ENCODE data around the gene DAB2IP. TPM values are rescaled to one million over a fixed set of nuclear protein-coding genes. Genes with fewer than 3 reads are reported as not detected.
A peak's percentile ranks its signal among the peaks of the same experiment; 100 is the strongest.

Gene DAB2IP
- total and polyA plus RNA-seq, 4 donors: 2.3 to 13.1 (median 5.4) TPM

- no peak for TF ChIP-seq HNF4G (IDR thresholded peaks at IDR 0.05)
- TF ChIP-seq FOXA1 (IDR thresholded peaks at IDR 0.05): peak; percentile 26
- peak; percentile 17 to 32 for TF ChIP-seq HNF4A (conservative IDR thresholded peaks at IDR 0.05)
- no peak for TF ChIP-seq JUND (IDR thresholded peaks at IDR 0.05)
- TF ChIP-seq YY1 (IDR thresholded peaks at IDR 0.05): no peak
- TF ChIP-seq, protein P1, sequence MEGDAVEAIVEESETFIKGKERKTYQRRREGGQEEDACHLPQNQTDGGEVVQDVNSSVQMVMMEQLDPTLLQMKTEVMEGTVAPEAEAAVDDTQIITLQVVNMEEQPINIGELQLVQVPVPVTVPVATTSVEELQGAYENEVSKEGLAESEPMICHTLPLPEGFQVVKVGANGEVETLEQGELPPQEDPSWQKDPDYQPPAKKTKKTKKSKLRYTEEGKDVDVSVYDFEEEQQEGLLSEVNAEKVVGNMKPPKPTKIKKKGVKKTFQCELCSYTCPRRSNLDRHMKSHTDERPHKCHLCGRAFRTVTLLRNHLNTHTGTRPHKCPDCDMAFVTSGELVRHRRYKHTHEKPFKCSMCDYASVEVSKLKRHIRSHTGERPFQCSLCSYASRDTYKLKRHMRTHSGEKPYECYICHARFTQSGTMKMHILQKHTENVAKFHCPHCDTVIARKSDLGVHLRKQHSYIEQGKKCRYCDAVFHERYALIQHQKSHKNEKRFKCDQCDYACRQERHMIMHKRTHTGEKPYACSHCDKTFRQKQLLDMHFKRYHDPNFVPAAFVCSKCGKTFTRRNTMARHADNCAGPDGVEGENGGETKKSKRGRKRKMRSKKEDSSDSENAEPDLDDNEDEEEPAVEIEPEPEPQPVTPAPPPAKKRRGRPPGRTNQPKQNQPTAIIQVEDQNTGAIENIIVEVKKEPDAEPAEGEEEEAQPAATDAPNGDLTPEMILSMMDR (IDR thresholded peaks at IDR 0.05; ENCODE audit: low read depth, low read length, missing input control): peak; percentile 59
- peak; percentile 49 for TF ChIP-seq NR2F2 (IDR thresholded peaks at IDR 0.05)
- peak; percentile 87 to 89 for TF ChIP-seq RAD21 (IDR thresholded peaks at IDR 0.05)
- no peak for TF ChIP-seq REST (IDR thresholded peaks at IDR 0.05)
- TF ChIP-seq SP1 (IDR thresholded peaks at IDR 0.05): peak; percentile 35
- H3K36me3 ChIP-seq (ENCODE audit: control insufficient read depth in 4 of 4, insufficient read depth in 3 of 4, low read depth in 1 of 4, low read length in 3 of 4): no peaks in the 10 kb centered on the region
- peak overlapping the region; percentile 78 to 88 for H3K27ac ChIP-seq (ENCODE audit: low read depth in 1 of 2, low read length in 2 of 2)
- no peaks in the 10 kb centered on the region for H3K27me3 ChIP-seq (ENCODE audit: control insufficient read depth in 4 of 4, insufficient read depth in 4 of 4, low read length in 3 of 4)
- WGBS: 18% methylated on average over 11 of the region's 11 CpGs
- H3K9me3 ChIP-seq (ENCODE audit: control insufficient read depth in 4 of 4, low read length in 3 of 4): no peaks in the 10 kb centered on the region
- peaks cover 0 to 22% (median 13%) of the 10 kb centered on the region in 4 donors for H3K4me1 ChIP-seq (ENCODE audit: control insufficient read depth in 4 of 4, insufficient read depth in 4 of 4, low read length in 3 of 4)
- peak overlapping the region; percentile 68 to 80 (median 79) for H3K4me3 ChIP-seq (ENCODE audit: low read depth in 1 of 3, low read length in 3 of 3)
- peak overlapping the region; percentile 39 to 66 for H3K9ac ChIP-seq (ENCODE audit: low read depth in 1 of 2, low read length in 2 of 2)
- peak; percentile 59 for DNase-seq (ENCODE audit: low spot score)
These were observed 92.7 kb downstream of the DAB2IP start for GRCh38 chr9:121744002-121744686.

- peak overlapping the region in 1 of 2 donors; percentile 39 for H3K9ac ChIP-seq (ENCODE audit: low read depth in 1 of 2, low read length in 2 of 2)
- 54% methylated on average over 11 of the region's 11 CpGs for WGBS
- no peak for TF ChIP-seq YY1 (IDR thresholded peaks at IDR 0.05)
- peak; percentile 37 for TF ChIP-seq NR2F2 (IDR thresholded peaks at IDR 0.05)
- TF ChIP-seq RAD21 (IDR thresholded peaks at IDR 0.05): no peak
- TF ChIP-seq, protein P1 (IDR thresholded peaks at IDR 0.05; ENCODE audit: low read depth, low read length, missing input control): no peak
- no peak for TF ChIP-seq ATF3 (IDR thresholded peaks at IDR 0.05)
- no peak for TF ChIP-seq SP1 (IDR thresholded peaks at IDR 0.05)
- no peak for TF ChIP-seq JUND (IDR thresholded peaks at IDR 0.05)
- no peak for TF ChIP-seq ZBTB33 (IDR thresholded peaks at IDR 0.05)
- H3K4me3 ChIP-seq (ENCODE audit: low read depth in 1 of 3, low read length in 3 of 3): no peak overlapping the region
- H3K4me1 ChIP-seq (ENCODE audit: control insufficient read depth in 4 of 4, insufficient read depth in 4 of 4, low read length in 3 of 4): peaks cover 0 to 22% (median 13%) of the 10 kb centered on the region in 4 donors
- H3K27me3 ChIP-seq (ENCODE audit: control insufficient read depth in 4 of 4, insufficient read depth in 4 of 4, low read length in 3 of 4): no peaks in the 10 kb centered on the region
- H3K36me3 ChIP-seq (ENCODE audit: control insufficient read depth in 4 of 4, insufficient read depth in 3 of 4, low read depth in 1 of 4, low read length in 3 of 4): no peaks in the 10 kb centered on the region
- no peak for DNase-seq (ENCODE audit: low spot score)
- H3K9me3 ChIP-seq (ENCODE audit: control insufficient read depth in 4 of 4, low read length in 3 of 4): no peaks in the 10 kb centered on the region
- H3K27ac ChIP-seq (ENCODE audit: low read depth in 1 of 2, low read length in 2 of 2): peak overlapping the region; percentile 78 to 88
These were observed 93.4 kb downstream of the DAB2IP start for GRCh38 chr9:121744687-121745395.

Measured in liver (tissue), 9 donors.